HL-60/S4 treated with phorbol 12-myristate 13-acetate at 8.2 ng/mL for 4 days and 3 days (cell line): ENCODE data around the gene RAD9A.
"Not testable (repeated sequence)": the region's sequence is repeated elsewhere in the genome, so short reads cannot be mapped to it uniquely, and the experiment has no call there.

Source experiments
- in situ Hi-C: fragments of 300-500 bp; cut with MboI; formaldehyde crosslinking; loops from 2 replicates; pipeline ENCODE4 v1.15.0; 2022; ENCODE audit warnings: low sequenced_read_pairs

Gene RAD9A

GRCh38 chr11:67393990-67394389 lies 2.2 kb downstream of the RAD9A start:
- in situ Hi-C loops, result no loop called here

GRCh38 chr11:67395555-67396258 lies 3.9 kb downstream of the RAD9A start:
- in situ Hi-C loops, result no loop called here

GRCh38 chr11:67396259-67396581 lies 4.4 kb downstream of the RAD9A start:
- in situ Hi-C loops, result no loop called here

- in situ Hi-C loops, result no loop called here
These were observed 5.0 kb downstream of the RAD9A start for GRCh38 chr11:67396587-67397389.

- in situ Hi-C loops, result no loop called here
These were observed 5.8 kb downstream of the RAD9A start for GRCh38 chr11:67397536-67397935.

GRCh38 chr11:67397986-67398660 lies 6.3 kb downstream of the RAD9A start:
- in situ Hi-C loops, result no loop called here

GRCh38 chr11:67398661-67399563 lies 7.1 kb downstream of the RAD9A start:
- in situ Hi-C loops, result no loop called here

GRCh38 chr11:67400251-67400941 lies 8.6 kb downstream of the RAD9A start:
- in situ Hi-C loops, result no loop called here

GRCh38 chr11:67400942-67401494 lies 9.2 kb downstream of the RAD9A start:
- in situ Hi-C loops, result no loop called here

GRCh38 chr11:67401495-67402191 lies 9.9 kb downstream of the RAD9A start, which contains the start of gene PPP1CA:
Gene PPP1CA (minus strand): TSS chr11:67401858. CDS start chr11:67401782, 76 bp downstream.
- in situ Hi-C loops, result no loop called here

- in situ Hi-C loops, result not testable (repeated sequence)
These were observed 10.5 kb downstream of the RAD9A start for GRCh38 chr11:67402192-67402839.

GRCh38 chr11:67403085-67403484 lies 11.3 kb downstream of the RAD9A start:
- in situ Hi-C loops, result not testable (repeated sequence)

- in situ Hi-C loops, result no loop called here
These were observed 12.9 kb downstream of the RAD9A start for GRCh38 chr11:67404515-67405195.

GRCh38 chr11:67405196-67405567 lies 13.4 kb downstream of the RAD9A start:
- in situ Hi-C loops, result no loop called here

GRCh38 chr11:67405688-67406339 lies 14.0 kb downstream of the RAD9A start:
- in situ Hi-C loops, result no loop called here

- in situ Hi-C loops, result no loop called here
These were observed 14.7 kb downstream of the RAD9A start for GRCh38 chr11:67406420-67406968.

GRCh38 chr11:67406969-67407687 lies 15.3 kb downstream of the RAD9A start:
- in situ Hi-C loops, result no loop called here
